GM12878 (cell line): ENCODE measurements around the gene DELE1. TPM values are rescaled to one million over a fixed set of nuclear protein-coding genes. Genes with fewer than 3 reads are reported as not detected.

ENCODE experiments used
- ASH2L ChIP-seq: fragments of 300-600, 200-600 bp; sonication (generic); IDR thresholded peaks from 2 replicates; pipeline ENCODE4 v1.6.1; 2017; ENCODE audit warnings: low read depth, mild to moderate bottlenecking, borderline replicate concordance
- BHLHE40 ChIP-seq, 2 experiments: fragments of 450-650 bp in 1 of 2; IDR thresholded peaks; 2 replicates each; pipeline ENCODE4 v1.6.1; 2011 to 2017; ENCODE audit warnings: low read depth in 2 of 2, borderline replicate concordance in 1 of 2, improper control_type of control experiment in 1 of 2, low read length in 1 of 2, mild to moderate bottlenecking in 1 of 2
- CHD1 ChIP-seq: IDR thresholded peaks from 2 replicates; pipeline ENCODE4 v1.6.1; 2012; ENCODE audit warnings: low read depth, low read length, improper control_type of control experiment
- CHD2 ChIP-seq: IDR thresholded peaks from 2 replicates; pipeline ENCODE4 v1.6.1; 2011; ENCODE audit warnings: low read depth, low read length, improper control_type of control experiment, borderline replicate concordance
- CREM ChIP-seq: IDR thresholded peaks from 2 replicates; pipeline ENCODE4 v1.6.1; 2014; ENCODE audit warnings: antibody characterized with exemption, low read depth
- E2F8 ChIP-seq: fragments of 450-650 bp; IDR thresholded peaks from 2 replicates; pipeline ENCODE4 v1.6.1; 2018; ENCODE audit warnings: mild to moderate bottlenecking, low read depth, moderate library complexity; ENCODE audit not compliant: partially characterized antibody
- EGR1 ChIP-seq, 2 experiments: IDR thresholded peaks; 1 replicate in 1 of 2; 2 replicates in 1 of 2; pipeline ENCODE4 v1.6.1; 2011 to 2012; ENCODE audit warnings: low read depth in 2 of 2, low read length in 2 of 2, borderline replicate concordance in 1 of 2, mild to moderate bottlenecking in 1 of 2, moderate library complexity in 1 of 2
- HDAC6 ChIP-seq: fragments of 200-600 bp; sonication (generic); IDR thresholded peaks from one replicate; pipeline ENCODE4 v1.8.0; 2017; ENCODE audit warnings: antibody characterized with exemption; ENCODE audit not compliant: unreplicated experiment
- KLF5 ChIP-seq: fragments of 450-650 bp; IDR thresholded peaks from 2 replicates; pipeline ENCODE4 v1.6.1; 2014; ENCODE audit warnings: mild to moderate bottlenecking; ENCODE audit not compliant: partially characterized antibody
- MEF2B ChIP-seq: fragments of 450-650 bp; IDR thresholded peaks from 2 replicates; pipeline ENCODE4 v1.6.1; 2018; ENCODE audit warnings: mild to moderate bottlenecking, moderate library complexity; ENCODE audit not compliant: partially characterized antibody, poor library complexity, severe bottlenecking
- NR2C1 ChIP-seq: fragments of 450-650 bp; IDR thresholded peaks from 2 replicates; pipeline ENCODE4 v1.6.1; 2017; ENCODE audit warnings: antibody characterized with exemption, mild to moderate bottlenecking, moderate library complexity
- PAX8 ChIP-seq: fragments of 450-650 bp; IDR thresholded peaks from 2 replicates; pipeline ENCODE4 v1.6.1; 2017; ENCODE audit warnings: mild to moderate bottlenecking, moderate library complexity
- POLR2A ChIP-seq: IDR thresholded peaks from 2 replicates; pipeline ENCODE4 v1.6.1; 2011; ENCODE audit warnings: low read depth, mild to moderate bottlenecking, low read length
- RAD21 ChIP-seq: IDR thresholded peaks from 2 replicates; pipeline ENCODE4 v1.6.1; 2011; ENCODE audit warnings: mild to moderate bottlenecking, low read depth, low read length, moderate library complexity; ENCODE audit not compliant: insufficient read depth
- RBBP5 ChIP-seq: fragments of 200-600 bp; sonication (generic); conservative IDR thresholded peaks from 2 replicates; pipeline ENCODE4 v1.6.1; 2016
- RELA ChIP-seq: fragments of 450-650 bp; IDR thresholded peaks from 2 replicates; pipeline ENCODE4 v1.8.0; 2014; ENCODE audit warnings: borderline replicate concordance; ENCODE audit not compliant: partially characterized antibody
- REST ChIP-seq: IDR thresholded peaks from 2 replicates; pipeline ENCODE4 v1.6.1; 2012; ENCODE audit warnings: mild to moderate bottlenecking, low read depth, low read length
- RUNX3 ChIP-seq: IDR thresholded peaks from 2 replicates; pipeline ENCODE4 v1.6.1; 2012; ENCODE audit warnings: low read length, inconsistent platforms
- WRNIP1 ChIP-seq: IDR thresholded peaks from 2 replicates; pipeline ENCODE4 v1.6.1; 2011; ENCODE audit warnings: low read depth, low read length, improper control_type of control experiment, borderline replicate concordance
- polyA plus RNA-seq, 11 experiments: library from polyadenylated mRNA; depleted of rRNA in 4 of 11; unstranded in 6 of 11; stranded (reverse) in 5 of 11; fragments of >200 nt; fragmentation: Nextera tagmentation in 4 of 11; fragmentation: Illumina TruSeq in 1 of 11; extraction: Ambion mirVana in 4 of 11; extraction: Trizol in 1 of 11; gene quantifications; 1 replicate in 1 of 11; 2 replicates in 10 of 11; pipeline versions ENCODE4 v1.2.1 to v1.2.3, GENCODE V29; 2011 to 2016; ENCODE audit warnings: inconsistent platforms in 2 of 11, missing spikeins in 2 of 11, low read depth in 1 of 11
- total RNA-seq, 4 experiments: library from RNA; depleted of rRNA in 3 of 4; stranded (reverse); fragments of >200 nt in 3 of 4; fragmentation: Illumina TruSeq in 1 of 4; extraction: Trizol in 1 of 4; gene quantifications; 2 replicates each; pipeline versions ENCODE4 v1.2.1 to v1.2.3, GENCODE V29; 2013 to 2021
- TF ChIP-seq, protein P1 (sequence below): fragments of 450-650 bp; conservative IDR thresholded peaks from 2 replicates; pipeline ENCODE4 v1.6.1; 2017; ENCODE audit warnings: mild to moderate bottlenecking, moderate library complexity

DELE1 gene
- total and polyA plus RNA-seq, 10 of the 15 experiments (the other 5 are each of a cell fraction or from before 2014, with no cell fraction given) = 18.9 to 71.4 (median 47.6) TPM

GRCh38 chr5:141923448-141924313, at the start of gene DELE1 (continued):
- peak; percentile 46 for TF ChIP-seq MEF2B
- no peak for TF ChIP-seq E2F8
- peak in 1 of 2 experiments; percentile 41; a peak in 1 of 4 replicates for TF ChIP-seq BHLHE40 (IDR thresholded peaks at IDR 0.05; ENCODE audit: borderline replicate concordance in 1 of 2, low read depth in 2 of 2, low read length in 1 of 2)
- TF ChIP-seq CHD2 = peak; percentile 45; the same call in 1 of the 2 replicates
- no peak for TF ChIP-seq ASH2L
- peak; percentile 73 for TF ChIP-seq CREM
- peak in 1 of 2 experiments; percentile 78; a peak in 2 of 3 replicates for TF ChIP-seq EGR1 (IDR thresholded peaks at IDR 0.05; ENCODE audit: borderline replicate concordance in 1 of 2, low read depth in 2 of 2, low read length in 2 of 2)
- no peak for TF ChIP-seq RBBP5
- TF ChIP-seq, protein P1, sequence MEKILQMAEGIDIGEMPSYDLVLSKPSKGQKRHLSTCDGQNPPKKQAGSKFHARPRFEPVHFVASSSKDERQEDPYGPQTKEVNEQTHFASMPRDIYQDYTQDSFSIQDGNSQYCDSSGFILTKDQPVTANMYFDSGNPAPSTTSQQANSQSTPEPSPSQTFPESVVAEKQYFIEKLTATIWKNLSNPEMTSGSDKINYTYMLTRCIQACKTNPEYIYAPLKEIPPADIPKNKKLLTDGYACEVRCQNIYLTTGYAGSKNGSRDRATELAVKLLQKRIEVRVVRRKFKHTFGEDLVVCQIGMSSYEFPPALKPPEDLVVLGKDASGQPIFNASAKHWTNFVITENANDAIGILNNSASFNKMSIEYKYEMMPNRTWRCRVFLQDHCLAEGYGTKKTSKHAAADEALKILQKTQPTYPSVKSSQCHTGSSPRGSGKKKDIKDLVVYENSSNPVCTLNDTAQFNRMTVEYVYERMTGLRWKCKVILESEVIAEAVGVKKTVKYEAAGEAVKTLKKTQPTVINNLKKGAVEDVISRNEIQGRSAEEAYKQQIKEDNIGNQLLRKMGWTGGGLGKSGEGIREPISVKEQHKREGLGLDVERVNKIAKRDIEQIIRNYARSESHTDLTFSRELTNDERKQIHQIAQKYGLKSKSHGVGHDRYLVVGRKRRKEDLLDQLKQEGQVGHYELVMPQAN = no peak; the same call in 1 of the 2 replicates
- TF ChIP-seq NR2C1 = peak; percentile 52; the same call in 1 of the 2 replicates
- 0 out of 2 replicates have a peak, but pooled peaks have one; percentile 23 for TF ChIP-seq CHD1
- no peak for TF ChIP-seq HDAC6
- no peak for TF ChIP-seq WRNIP1
- TF ChIP-seq RELA = no peak
- peak; percentile 67 for TF ChIP-seq KLF5
- TF ChIP-seq PAX8 = no peak
- peak; percentile 98 for TF ChIP-seq POLR2A
- TF ChIP-seq RAD21 = no peak
- TF ChIP-seq REST = no peak
- peak; percentile 36; the same call in 1 of the 2 replicates for TF ChIP-seq RUNX3
